Left lung (tissue), 10 donors: ENCODE measurements around the gene RTTN. TPM values are rescaled to one million over a fixed set of nuclear protein-coding genes. Genes with fewer than 3 reads are reported as not detected.

ENCODE experiments used
- ATAC-seq: fragments of 200-7000 bp; cut with Tn5 transposase; one replicate; pipeline ENCODE4 v1.9.1; 2020; ENCODE audit warnings: moderate library complexity
- DNase-seq, 4 donors: peaks; one replicate each; pipeline ENCODE4 v3.0.0-alpha.2; 2013 to 2020
- H3K27ac ChIP-seq, 2 donors: fragments of 200-600 bp; sonication (generic) in 1 of 2; one replicate each; pipeline versions ENCODE4 v1.5.0 to v1.8.0; 2020 to 2021
- H3K27me3 ChIP-seq, 2 donors: fragments of 200-600 bp; sonication (generic) in 1 of 2; one replicate each; pipeline versions ENCODE4 v1.5.0 to v1.8.0; 2020 to 2021
- H3K36me3 ChIP-seq, 2 donors: fragments of 200-600 bp; sonication (generic) in 1 of 2; one replicate each; pipeline versions ENCODE4 v1.5.0 to v1.8.0; 2020 to 2021
- H3K4me1 ChIP-seq, 2 donors: fragments of 200-600 bp; one replicate each; pipeline ENCODE4 v1.8.0; 2021
- H3K4me3 ChIP-seq, 2 donors: fragments of 200-600 bp; sonication (generic) in 1 of 2; one replicate each; pipeline versions ENCODE4 v1.5.0 to v1.8.0; 2020 to 2021; ENCODE audit warnings: mild to moderate bottlenecking in 1 of 2
- H3K9me3 ChIP-seq, 2 donors: fragments of 200-600 bp; sonication (generic) in 1 of 2; one replicate each; pipeline versions ENCODE4 v1.5.0 to v1.8.0; 2020 to 2021
- CTCF ChIP-seq, 2 donors: fragments of 200-600 bp; sonication (generic) in 1 of 2; IDR thresholded peaks; one replicate each; pipeline versions ENCODE4 v1.5.0 to v1.8.0; 2021; ENCODE audit warnings: antibody characterized with exemption in 2 of 2
- intact Hi-C, 2 donors: fragments of 100-400 bp; cut with DNase I; formaldehyde crosslinking; loops; one replicate each; pipeline versions ENCODE4 v1.11.2 to v1.14.2; 2022
- polyA plus RNA-seq, 6 donors: library from polyadenylated mRNA; unstranded; fragments of 120-200 nt; gene quantifications; one replicate each; pipeline ENCODE4 v1.2.1, GENCODE V29; 2013; ENCODE audit not compliant: insufficient read length in 6 of 6
- total RNA-seq, 2 donors: library from RNA; stranded (reverse); fragmentation: NEBNext Ultra II Directional; extraction: Animal tissue kit (Norgen Biotek cat#: 25700); gene quantifications; one replicate each; pipeline ENCODE4 v1.2.1, GENCODE V29; 2021
- donor health status: DM: no; HTN: yes; CAD: no.
- donor health status: DM: no; HTN: no; CAD: no.

RTTN gene
- total and polyA plus RNA-seq, 8 donors: 9.8 to 25.4 (median 21.1) TPM

DNA sequence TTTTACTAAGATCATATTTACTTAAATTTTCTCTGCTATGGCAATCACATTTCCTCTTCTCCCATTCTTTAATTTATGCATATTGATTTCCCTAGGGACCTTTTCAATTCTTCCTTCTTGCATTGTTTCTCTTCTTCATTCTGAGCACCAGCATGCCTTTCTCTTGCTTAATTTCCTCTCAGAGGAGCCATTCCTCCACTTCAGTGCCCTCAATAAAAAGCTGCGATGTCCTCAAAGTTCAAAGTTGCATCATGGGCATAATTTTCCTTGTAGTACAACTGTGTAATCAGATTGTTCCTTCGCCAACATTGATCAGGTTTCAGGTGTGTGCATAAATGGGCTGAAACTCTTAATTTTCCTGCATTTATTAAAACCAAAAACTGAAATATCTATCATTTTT is 236.0 kb downstream of the RTTN start:
- no peak overlapping the region for H3K27ac ChIP-seq
- H3K4me3 ChIP-seq: no peak overlapping the region
- H3K9me3 ChIP-seq: peaks cover 0 to 15% of the 10 kb centered on the region in 2 donors
- DNase-seq (no peak), ATAC-seq (no peak)
- no peaks in the 10 kb centered on the region for H3K36me3 ChIP-seq
- TF ChIP-seq CTCF (IDR thresholded peaks at IDR 0.05): no peak
- H3K27me3 ChIP-seq: no peaks in the 10 kb centered on the region
- intact Hi-C loops: no loop called here
- no peaks in the 10 kb centered on the region for H3K4me1 ChIP-seq

DNA sequence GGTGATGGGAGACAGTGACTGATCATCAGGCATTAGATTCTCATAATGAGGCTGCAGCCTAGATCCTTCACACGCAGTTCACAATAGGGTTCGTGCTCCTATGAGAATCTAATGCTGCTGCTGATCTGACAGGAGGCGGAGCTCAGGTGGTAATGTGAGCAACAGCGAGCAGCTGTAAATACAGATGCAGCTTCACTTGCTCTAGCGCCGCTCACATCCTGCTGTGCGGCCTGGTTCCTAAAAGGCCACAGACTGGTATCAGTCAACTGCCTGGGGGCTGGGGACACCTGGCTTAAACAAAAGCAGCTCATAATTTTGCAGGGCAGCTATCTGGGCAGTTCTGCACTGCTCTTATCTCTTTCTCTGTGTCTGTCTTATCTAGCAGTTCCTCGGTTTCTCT is 237.4 kb downstream of the RTTN start:
- DNase-seq (no peak), ATAC-seq (no peak)
- Histone ChIP-seq H3K4me3 (no peak overlapping the region), H3K36me3 (no peaks in the 10 kb centered on the region), H3K4me1 (no peaks in the 10 kb centered on the region), H3K27me3 (no peaks in the 10 kb centered on the region), H3K27ac (no peak overlapping the region), H3K9me3 (peaks cover 0 to 9% of the 10 kb centered on the region in 2 donors)
- intact Hi-C loops: no loop called here
- TF ChIP-seq CTCF (IDR thresholded peaks at IDR 0.05): no peak

GRCh38 chr18:69963196-69963595 is 242.3 kb downstream of the RTTN start:
- Histone ChIP-seq H3K27me3 (no peaks in the 10 kb centered on the region), H3K4me3 (no peak overlapping the region), H3K4me1 (no peaks in the 10 kb centered on the region), H3K36me3 (no peaks in the 10 kb centered on the region), H3K27ac (no peak overlapping the region), H3K9me3 (no peaks in the 10 kb centered on the region)
- no peak for TF ChIP-seq CTCF (IDR thresholded peaks at IDR 0.05)
- intact Hi-C loops: no loop called here
- ATAC-seq: no peak
- no peak for DNase-seq

GRCh38 chr18:69961718-69962117 is 243.8 kb downstream of the RTTN start:
- no peak overlapping the region for H3K27ac ChIP-seq
- no peaks in the 10 kb centered on the region for H3K4me1 ChIP-seq

DNA sequence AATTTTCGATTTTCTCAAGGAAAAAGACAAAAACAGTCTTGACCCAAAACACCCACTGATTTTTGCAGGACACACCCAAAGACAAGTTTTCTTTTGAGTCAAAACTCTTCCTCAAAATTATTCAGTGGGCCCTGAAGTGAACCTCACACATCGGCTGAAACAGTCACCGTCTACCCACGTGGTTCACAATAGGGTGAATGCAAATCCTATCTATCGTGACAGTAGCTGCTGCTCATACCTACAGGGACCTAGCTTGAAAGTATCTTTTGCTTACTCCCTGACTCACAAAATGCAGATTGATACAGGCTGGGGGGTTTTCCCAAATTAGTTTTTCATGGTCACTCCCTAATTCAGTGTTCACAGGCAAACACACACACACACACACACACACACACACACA is 247.1 kb downstream of the RTTN start:
- no peak for TF ChIP-seq CTCF (IDR thresholded peaks at IDR 0.05)
- H3K27me3 ChIP-seq: no peaks in the 10 kb centered on the region
- no peaks in the 10 kb centered on the region for H3K9me3 ChIP-seq
- intact Hi-C loops: no loop called here
- peaks cover 0 to 4% of the 10 kb centered on the region in 2 donors for H3K4me1 ChIP-seq
- ATAC-seq (no peak), DNase-seq (no peak)
- H3K27ac ChIP-seq: no peak overlapping the region
- no peak overlapping the region for H3K4me3 ChIP-seq
- no peaks in the 10 kb centered on the region for H3K36me3 ChIP-seq

More at GRCh38 chr18:69961718-69962117, 243.8 kb downstream of the RTTN start:
- Histone ChIP-seq H3K4me3 (no peak overlapping the region), H3K36me3 (no peaks in the 10 kb centered on the region), H3K9me3 (no peaks in the 10 kb centered on the region), H3K27me3 (no peaks in the 10 kb centered on the region)
- no peak for TF ChIP-seq CTCF (IDR thresholded peaks at IDR 0.05)
- no peak for ATAC-seq
- no peak for DNase-seq
- intact Hi-C loops: no loop called here
